ENCODE results near the gene HMG20B.

DNA sequence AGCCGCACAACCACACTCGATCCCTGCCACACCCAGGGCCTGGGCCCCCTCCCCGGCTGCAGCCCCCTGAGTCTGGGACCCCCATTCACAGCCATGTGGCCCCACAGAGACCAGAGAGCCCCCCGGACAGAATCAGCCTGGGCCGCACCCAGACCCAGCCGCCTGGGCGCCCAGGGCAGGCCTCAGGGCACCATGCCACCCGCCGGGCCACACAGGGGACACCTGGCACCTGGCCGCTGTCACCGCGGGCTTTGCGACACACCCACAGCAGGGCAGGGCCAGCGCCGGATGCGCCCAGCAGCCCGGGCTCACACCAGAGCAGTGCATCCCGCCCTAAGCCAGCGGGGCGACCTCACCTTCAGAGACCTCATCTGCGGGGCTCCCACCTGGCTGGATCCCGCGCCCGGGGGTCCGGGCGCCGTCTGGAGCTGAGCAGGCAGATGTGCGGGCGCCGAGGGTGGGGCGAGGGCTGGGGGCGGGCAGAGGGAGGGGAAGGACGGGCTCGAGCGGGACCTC, 33.5 kb downstream of the HMG20B start:
- TF ChIP-seq, protein P1, sequence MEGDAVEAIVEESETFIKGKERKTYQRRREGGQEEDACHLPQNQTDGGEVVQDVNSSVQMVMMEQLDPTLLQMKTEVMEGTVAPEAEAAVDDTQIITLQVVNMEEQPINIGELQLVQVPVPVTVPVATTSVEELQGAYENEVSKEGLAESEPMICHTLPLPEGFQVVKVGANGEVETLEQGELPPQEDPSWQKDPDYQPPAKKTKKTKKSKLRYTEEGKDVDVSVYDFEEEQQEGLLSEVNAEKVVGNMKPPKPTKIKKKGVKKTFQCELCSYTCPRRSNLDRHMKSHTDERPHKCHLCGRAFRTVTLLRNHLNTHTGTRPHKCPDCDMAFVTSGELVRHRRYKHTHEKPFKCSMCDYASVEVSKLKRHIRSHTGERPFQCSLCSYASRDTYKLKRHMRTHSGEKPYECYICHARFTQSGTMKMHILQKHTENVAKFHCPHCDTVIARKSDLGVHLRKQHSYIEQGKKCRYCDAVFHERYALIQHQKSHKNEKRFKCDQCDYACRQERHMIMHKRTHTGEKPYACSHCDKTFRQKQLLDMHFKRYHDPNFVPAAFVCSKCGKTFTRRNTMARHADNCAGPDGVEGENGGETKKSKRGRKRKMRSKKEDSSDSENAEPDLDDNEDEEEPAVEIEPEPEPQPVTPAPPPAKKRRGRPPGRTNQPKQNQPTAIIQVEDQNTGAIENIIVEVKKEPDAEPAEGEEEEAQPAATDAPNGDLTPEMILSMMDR (IDR thresholded peaks at IDR 0.05 in 2 of 3, conservative IDR thresholded peaks at IDR 0.05 in 1 of 3; ENCODE audit: borderline replicate concordance in 1 of 3, insufficient read depth in 1 of 3, low read depth in 2 of 3, low read length in 2 of 3), result no peak
- TF ChIP-seq YY1 (IDR thresholded peaks at IDR 0.05; ENCODE audit: extremely low read depth, insufficient replicate concordance, low read depth, low read length) (no peak), SIN3A (IDR thresholded peaks at IDR 0.05; ENCODE audit: low read depth) (peak; percentile 65; the same call in 1 of the 2 replicates)

Measured in HCT116 (cell line).